GM19240 (cell line): ENCODE results near the gene SNCAIP.

Source experiments
- DNase-seq: peaks from one replicate; pipeline ENCODE4 v3.0.0; 2011; ENCODE audit warnings: low spot score; ENCODE audit not compliant: insufficient read length

Gene SNCAIP

GRCh38 chr5:122423221-122423620 lies 111.2 kb downstream of the SNCAIP start:
- DNase-seq: no peak

- DNase-seq: no peak
These were observed 112.1 kb downstream of the SNCAIP start for GRCh38 chr5:122424132-122424531.

GRCh38 chr5:122426301-122426700 lies 114.3 kb downstream of the SNCAIP start:
- DNase-seq: no peak

GRCh38 chr5:122427621-122428020 lies 115.6 kb downstream of the SNCAIP start:
- no peak for DNase-seq

- DNase-seq: no peak
These were observed 117.7 kb downstream of the SNCAIP start for GRCh38 chr5:122429545-122430318.

GRCh38 chr5:122430319-122430586 lies 118.2 kb downstream of the SNCAIP start:
- no peak for DNase-seq

- no peak for DNase-seq
These were observed 119.3 kb downstream of the SNCAIP start for GRCh38 chr5:122431298-122431697.

- DNase-seq: no peak
These were observed 122.4 kb downstream of the SNCAIP start for GRCh38 chr5:122434205-122434970.

- no peak for DNase-seq
These were observed 123.2 kb downstream of the SNCAIP start for GRCh38 chr5:122435234-122435633.

- no peak for DNase-seq
These were observed 123.7 kb downstream of the SNCAIP start for GRCh38 chr5:122435761-122436160.

- no peak for DNase-seq
These were observed 124.6 kb downstream of the SNCAIP start for GRCh38 chr5:122436615-122437014.

GRCh38 chr5:122439645-122440044 lies 127.6 kb downstream of the SNCAIP start:
- DNase-seq: no peak

GRCh38 chr5:122442938-122443337 lies 130.9 kb downstream of the SNCAIP start:
- no peak for DNase-seq

- no peak for DNase-seq
These were observed 132.4 kb downstream of the SNCAIP start for GRCh38 chr5:122444411-122444810.

- DNase-seq: no peak
These were observed 133.0 kb downstream of the SNCAIP start for GRCh38 chr5:122445070-122445469.

GRCh38 chr5:122447072-122447471 lies 135.0 kb downstream of the SNCAIP start:
- DNase-seq: no peak

- DNase-seq: no peak
These were observed 135.8 kb downstream of the SNCAIP start for GRCh38 chr5:122447879-122448278.

- no peak for DNase-seq
These were observed 142.5 kb downstream of the SNCAIP start for GRCh38 chr5:122454541-122454940.

- DNase-seq: no peak
These were observed 143.9 kb downstream of the SNCAIP start for GRCh38 chr5:122455939-122456338.

GRCh38 chr5:122457178-122457826 lies 145.3 kb downstream of the SNCAIP start:
- no peak for DNase-seq

- no peak for DNase-seq
These were observed 146.3 kb downstream of the SNCAIP start for GRCh38 chr5:122458278-122458872.

GRCh38 chr5:122462486-122462885 lies 150.4 kb downstream of the SNCAIP start:
- DNase-seq: no peak
